Astrocyte of the spinal cord (primary cell): Measurements from ENCODE around the gene ARFGEF3.

Source experiments
- DNase-seq: peaks from one replicate; pipeline ENCODE4 v3.0.0; 2011; ENCODE audit warnings: low read depth, low spot score
- H3K4me3 ChIP-seq: 2 replicates; pipeline ENCODE4 v1.5.1; 2011; ENCODE audit warnings: low read depth, mild to moderate bottlenecking, low read length, moderate library complexity
- CTCF ChIP-seq: IDR thresholded peaks from 2 replicates; pipeline ENCODE4 v1.5.1; 2012; ENCODE audit warnings: low read depth, mild to moderate bottlenecking, low read length, inconsistent platforms
- in situ Hi-C: cut with HindIII; loops from 2 replicates; pipeline ENCODE4 v1.10.0; 2017; ENCODE audit warnings: low sequenced_read_pairs

Gene ARFGEF3

GRCh38 chr6:138309695-138310094, 148.0 kb downstream of the ARFGEF3 start:
- no peak for TF ChIP-seq CTCF

GRCh38 chr6:138310294-138310693, 148.6 kb downstream of the ARFGEF3 start:
- no peak for TF ChIP-seq CTCF
- in situ Hi-C loops, result no loop called here
- DNase-seq, result peak; percentile 16

More at GRCh38 chr6:138309695-138310094, 148.0 kb downstream of the ARFGEF3 start:
- H3K4me3 ChIP-seq, result no peak overlapping the region
- no peak for DNase-seq
- in situ Hi-C loops, result no loop called here

GRCh38 chr6:138310821-138311220, 149.1 kb downstream of the ARFGEF3 start:
- no peak for TF ChIP-seq CTCF

More at GRCh38 chr6:138310294-138310693, 148.6 kb downstream of the ARFGEF3 start:
- H3K4me3 ChIP-seq, result no peak overlapping the region

GRCh38 chr6:138311268-138311667, 149.5 kb downstream of the ARFGEF3 start:
- no peak for TF ChIP-seq CTCF
- no peak overlapping the region for H3K4me3 ChIP-seq
- in situ Hi-C loops, result no loop called here
- no peak for DNase-seq

More at GRCh38 chr6:138310821-138311220, 149.1 kb downstream of the ARFGEF3 start:
- no peak for DNase-seq
- no peak overlapping the region for H3K4me3 ChIP-seq
- in situ Hi-C loops, result no loop called here

- no peak for DNase-seq
- TF ChIP-seq CTCF, result no peak
- in situ Hi-C loops, result no loop called here
- no peak overlapping the region for H3K4me3 ChIP-seq
Measured at GRCh38 chr6:138318741-138319375, 157.1 kb downstream of the ARFGEF3 start.

- in situ Hi-C loops, result no loop called here
- no peak for TF ChIP-seq CTCF
- DNase-seq, result no peak
- no peak overlapping the region for H3K4me3 ChIP-seq
Measured at GRCh38 chr6:138321934-138322333, 160.2 kb downstream of the ARFGEF3 start.
